PFSK-1 (cell line): ENCODE data around the gene MEGF6.

Experiments used
- FOXP2 ChIP-seq: optimal IDR thresholded peaks from 2 replicates; pipeline ENCODE3; 2011; ENCODE audit warnings: borderline replicate concordance, control low read depth, inconsistent platforms; ENCODE audit not compliant: insufficient read depth; ENCODE audit errors: extremely low read length, extremely low read depth
- POLR2AphosphoS5 ChIP-seq: IDR thresholded peaks from 2 replicates; pipeline ENCODE4 v1.6.1; 2012; ENCODE audit warnings: low read depth, mild to moderate bottlenecking, control low read depth, low read length, moderate library complexity
- SIN3A ChIP-seq: IDR thresholded peaks from 2 replicates; pipeline ENCODE4 v1.6.1; 2012; ENCODE audit warnings: mild to moderate bottlenecking, low read length, moderate library complexity, borderline replicate concordance; ENCODE audit not compliant: insufficient read depth
- TAF1 ChIP-seq: IDR thresholded peaks from 2 replicates; pipeline ENCODE4 v1.6.1; 2012; ENCODE audit warnings: low read length, control low read depth, borderline replicate concordance; ENCODE audit not compliant: insufficient read depth
- TF ChIP-seq, protein P1 (sequence below), 2 experiments: IDR thresholded peaks; 2 replicates each; pipeline versions ENCODE4 v1.6.1 to v1.8.0; 2011 to 2012; ENCODE audit warnings: low read depth in 2 of 2, low read length in 2 of 2, control low read depth in 1 of 2, inconsistent platforms in 1 of 2, mild to moderate bottlenecking in 1 of 2, moderate library complexity in 1 of 2; ENCODE audit not compliant: insufficient read depth in 1 of 2

Gene MEGF6

DNA sequence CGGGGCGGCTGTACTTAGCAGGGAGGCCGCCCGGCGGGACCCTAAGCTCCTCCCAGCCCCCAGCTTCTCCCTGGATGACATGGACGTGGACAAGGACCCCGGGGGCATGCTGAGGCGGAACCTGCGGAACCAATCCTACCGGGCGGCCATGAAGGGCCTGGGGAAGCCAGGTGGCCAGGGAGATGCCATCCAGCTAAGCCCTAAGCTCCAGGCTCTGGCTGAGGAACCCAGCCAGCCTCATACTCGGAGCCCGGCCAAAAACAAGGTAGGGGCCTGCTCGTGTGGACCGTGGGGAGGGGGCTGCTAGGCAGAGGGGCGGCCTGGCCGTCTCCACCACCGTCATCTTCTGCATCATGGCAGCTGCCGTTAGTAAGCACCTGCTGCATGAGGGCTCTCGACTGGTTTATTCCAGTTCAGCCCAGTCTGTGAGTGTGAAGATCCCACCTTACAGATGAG lies 147.9 kb downstream of the MEGF6 start:
- TF ChIP-seq FOXP2, result no peak

DNA sequence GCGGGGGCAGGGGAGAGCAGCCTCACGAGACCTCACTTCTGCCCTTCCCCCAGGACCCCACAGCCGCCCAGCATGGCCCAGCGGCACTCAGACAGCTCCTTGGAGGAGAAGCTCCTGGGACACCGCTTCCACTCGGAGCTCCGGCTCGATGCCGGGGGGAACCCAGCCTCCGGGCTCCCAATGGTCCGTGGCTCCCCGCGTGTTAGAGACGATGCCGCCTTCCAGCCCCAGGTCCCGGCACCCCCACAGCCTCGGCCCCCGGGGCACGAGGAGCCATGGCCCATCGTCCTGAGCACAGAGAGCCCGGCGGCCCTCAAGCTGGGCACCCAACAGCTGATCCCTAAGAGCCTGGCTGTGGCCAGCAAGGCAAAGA lies 148.3 kb downstream of the MEGF6 start:
- TF ChIP-seq FOXP2 (no peak), TAF1 (no peak), POLR2AphosphoS5 (no peak), SIN3A (no peak)
- TF ChIP-seq, protein P1, sequence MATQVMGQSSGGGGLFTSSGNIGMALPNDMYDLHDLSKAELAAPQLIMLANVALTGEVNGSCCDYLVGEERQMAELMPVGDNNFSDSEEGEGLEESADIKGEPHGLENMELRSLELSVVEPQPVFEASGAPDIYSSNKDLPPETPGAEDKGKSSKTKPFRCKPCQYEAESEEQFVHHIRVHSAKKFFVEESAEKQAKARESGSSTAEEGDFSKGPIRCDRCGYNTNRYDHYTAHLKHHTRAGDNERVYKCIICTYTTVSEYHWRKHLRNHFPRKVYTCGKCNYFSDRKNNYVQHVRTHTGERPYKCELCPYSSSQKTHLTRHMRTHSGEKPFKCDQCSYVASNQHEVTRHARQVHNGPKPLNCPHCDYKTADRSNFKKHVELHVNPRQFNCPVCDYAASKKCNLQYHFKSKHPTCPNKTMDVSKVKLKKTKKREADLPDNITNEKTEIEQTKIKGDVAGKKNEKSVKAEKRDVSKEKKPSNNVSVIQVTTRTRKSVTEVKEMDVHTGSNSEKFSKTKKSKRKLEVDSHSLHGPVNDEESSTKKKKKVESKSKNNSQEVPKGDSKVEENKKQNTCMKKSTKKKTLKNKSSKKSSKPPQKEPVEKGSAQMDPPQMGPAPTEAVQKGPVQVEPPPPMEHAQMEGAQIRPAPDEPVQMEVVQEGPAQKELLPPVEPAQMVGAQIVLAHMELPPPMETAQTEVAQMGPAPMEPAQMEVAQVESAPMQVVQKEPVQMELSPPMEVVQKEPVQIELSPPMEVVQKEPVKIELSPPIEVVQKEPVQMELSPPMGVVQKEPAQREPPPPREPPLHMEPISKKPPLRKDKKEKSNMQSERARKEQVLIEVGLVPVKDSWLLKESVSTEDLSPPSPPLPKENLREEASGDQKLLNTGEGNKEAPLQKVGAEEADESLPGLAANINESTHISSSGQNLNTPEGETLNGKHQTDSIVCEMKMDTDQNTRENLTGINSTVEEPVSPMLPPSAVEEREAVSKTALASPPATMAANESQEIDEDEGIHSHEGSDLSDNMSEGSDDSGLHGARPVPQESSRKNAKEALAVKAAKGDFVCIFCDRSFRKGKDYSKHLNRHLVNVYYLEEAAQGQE (IDR thresholded peaks at IDR 0.05; ENCODE audit: insufficient read depth in 1 of 2, low read depth in 2 of 2, low read length in 2 of 2), result no peak

DNA sequence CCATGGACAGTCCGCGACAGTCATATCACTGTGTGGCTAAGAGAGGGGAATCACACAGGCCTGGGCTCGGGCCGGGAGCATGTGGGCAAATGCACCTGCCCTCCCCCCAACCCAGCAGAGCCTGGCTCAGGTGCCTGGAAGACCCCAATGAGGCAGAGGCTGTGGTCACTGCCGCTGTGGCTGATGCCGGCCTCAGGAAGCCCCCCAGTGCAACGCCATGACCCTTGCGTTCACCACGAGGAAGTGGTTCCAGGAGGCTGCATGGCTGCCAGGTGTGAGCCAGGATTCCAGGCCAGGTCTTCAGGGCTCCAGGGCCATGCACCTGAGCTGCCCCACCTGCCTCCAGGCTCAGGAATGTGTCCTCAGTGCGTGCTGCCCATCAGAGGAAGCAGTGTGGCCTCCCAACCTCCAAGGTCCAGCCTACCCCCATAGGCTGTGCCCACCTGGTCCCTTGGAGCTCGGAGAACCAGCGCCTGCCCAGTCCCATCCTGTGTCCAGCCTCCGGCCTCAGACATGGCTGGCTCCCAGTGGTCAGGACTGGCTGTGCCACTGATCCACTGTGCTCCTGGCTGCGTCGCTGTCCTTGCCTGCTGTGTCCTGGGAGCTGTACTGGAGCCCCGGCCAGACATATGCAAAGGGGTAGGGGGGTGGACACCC lies 148.8 kb downstream of the MEGF6 start:
- TF ChIP-seq POLR2AphosphoS5 (no peak), FOXP2 (no peak), SIN3A (no peak), TAF1 (no peak)
- TF ChIP-seq, protein P1 (IDR thresholded peaks at IDR 0.05; ENCODE audit: insufficient read depth in 1 of 2, low read depth in 2 of 2, low read length in 2 of 2), result no peak

DNA sequence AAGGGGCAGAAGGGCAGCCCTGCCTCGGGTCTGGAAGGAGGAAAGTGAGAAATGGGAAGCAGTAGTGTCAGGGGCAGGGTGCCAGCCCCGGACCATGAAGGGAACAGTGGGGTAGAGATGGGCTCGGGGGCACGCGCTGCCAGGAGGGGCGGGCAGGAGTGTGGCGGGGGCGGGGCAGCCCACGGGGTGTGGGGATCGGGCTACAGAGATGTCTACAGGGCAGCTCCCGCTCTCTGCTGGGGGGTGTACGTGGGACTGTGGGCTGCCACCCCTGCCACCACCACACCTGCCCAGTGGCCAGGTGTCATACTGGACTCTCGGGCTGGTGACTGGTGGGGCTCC lies 149.4 kb downstream of the MEGF6 start:
- TF ChIP-seq POLR2AphosphoS5 (no peak), SIN3A (no peak), TAF1 (no peak), FOXP2 (no peak)
- TF ChIP-seq, protein P1 (IDR thresholded peaks at IDR 0.05; ENCODE audit: insufficient read depth in 1 of 2, low read depth in 2 of 2, low read length in 2 of 2), result no peak

DNA sequence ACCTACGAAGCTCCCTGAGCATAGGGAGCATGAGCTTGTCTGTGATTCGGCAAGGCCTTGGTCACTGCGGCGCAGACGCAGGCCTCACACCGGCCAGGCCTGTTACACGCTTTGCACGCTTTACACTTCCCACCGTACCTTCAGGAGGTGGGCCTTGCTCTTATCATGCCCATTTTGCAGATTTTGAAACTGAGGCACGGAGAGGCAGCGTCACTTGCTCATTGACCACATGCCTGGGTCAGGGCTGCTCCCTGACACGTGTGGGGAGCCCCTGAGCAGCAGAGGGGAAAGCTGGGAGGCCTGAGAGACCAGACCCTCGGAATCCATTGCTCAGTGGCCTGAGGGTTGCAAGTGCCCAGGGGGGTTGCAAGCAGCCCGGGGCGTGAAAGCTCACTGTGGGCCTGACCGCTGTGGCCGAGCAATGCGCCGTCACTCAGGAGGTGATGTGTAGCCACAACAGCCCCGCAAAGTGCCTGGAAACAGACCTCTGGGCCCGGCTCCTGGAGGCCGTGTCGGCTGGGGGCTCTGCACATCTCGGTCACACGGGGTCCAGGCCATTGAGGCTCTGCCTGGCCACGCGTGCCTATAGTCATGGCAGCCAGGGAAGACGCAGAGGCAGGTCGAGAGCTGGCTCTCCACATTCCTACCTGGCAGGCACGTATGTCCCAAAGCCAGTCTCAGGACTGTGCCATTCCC lies 149.9 kb downstream of the MEGF6 start:
- TF ChIP-seq FOXP2 (no peak), POLR2AphosphoS5 (no peak), SIN3A (no peak), TAF1 (no peak)
- TF ChIP-seq, protein P1 (IDR thresholded peaks at IDR 0.05; ENCODE audit: insufficient read depth in 1 of 2, low read depth in 2 of 2, low read length in 2 of 2), result no peak
